Loucy (cell line): ENCODE results near the gene GABRG3.

ENCODE experiments used
- EZH2phosphoT487 ChIP-seq: fragments of 200-600 bp; IDR thresholded peaks from 2 replicates; pipeline ENCODE4 v1.6.1; 2018; ENCODE audit warnings: antibody characterized with exemption, mild to moderate bottlenecking, moderate library complexity, borderline replicate concordance
- TF ChIP-seq, protein P1 (sequence below): fragments of 200-600 bp; sonication (generic); conservative IDR thresholded peaks from 2 replicates; pipeline ENCODE4 v1.5.1; 2014; ENCODE audit warnings: mild to moderate bottlenecking, antibody characterized with exemption, low read length

DNA sequence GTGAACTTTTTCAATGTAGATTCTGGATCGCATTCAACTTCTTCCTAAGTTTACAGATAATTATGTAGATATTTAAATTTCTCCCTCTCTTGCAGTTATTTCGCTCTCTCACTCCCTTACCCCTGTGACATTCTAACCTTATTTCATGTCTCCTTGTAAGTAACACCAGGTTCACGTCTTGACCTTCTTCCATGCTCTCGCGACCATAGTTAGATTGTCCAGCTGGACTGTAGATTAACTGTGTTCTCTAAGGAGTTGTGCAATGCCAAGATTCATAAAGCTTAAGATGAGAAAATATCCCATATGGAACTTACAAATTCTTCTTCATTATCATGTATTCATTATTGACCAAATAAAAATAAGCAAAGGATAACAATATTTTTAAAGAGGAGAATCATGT is 430.5 kb downstream of the GABRG3 start:
- no peak for TF ChIP-seq EZH2phosphoT487
- TF ChIP-seq, protein P1, sequence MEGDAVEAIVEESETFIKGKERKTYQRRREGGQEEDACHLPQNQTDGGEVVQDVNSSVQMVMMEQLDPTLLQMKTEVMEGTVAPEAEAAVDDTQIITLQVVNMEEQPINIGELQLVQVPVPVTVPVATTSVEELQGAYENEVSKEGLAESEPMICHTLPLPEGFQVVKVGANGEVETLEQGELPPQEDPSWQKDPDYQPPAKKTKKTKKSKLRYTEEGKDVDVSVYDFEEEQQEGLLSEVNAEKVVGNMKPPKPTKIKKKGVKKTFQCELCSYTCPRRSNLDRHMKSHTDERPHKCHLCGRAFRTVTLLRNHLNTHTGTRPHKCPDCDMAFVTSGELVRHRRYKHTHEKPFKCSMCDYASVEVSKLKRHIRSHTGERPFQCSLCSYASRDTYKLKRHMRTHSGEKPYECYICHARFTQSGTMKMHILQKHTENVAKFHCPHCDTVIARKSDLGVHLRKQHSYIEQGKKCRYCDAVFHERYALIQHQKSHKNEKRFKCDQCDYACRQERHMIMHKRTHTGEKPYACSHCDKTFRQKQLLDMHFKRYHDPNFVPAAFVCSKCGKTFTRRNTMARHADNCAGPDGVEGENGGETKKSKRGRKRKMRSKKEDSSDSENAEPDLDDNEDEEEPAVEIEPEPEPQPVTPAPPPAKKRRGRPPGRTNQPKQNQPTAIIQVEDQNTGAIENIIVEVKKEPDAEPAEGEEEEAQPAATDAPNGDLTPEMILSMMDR = no peak
